HUES48 (cell line): Measurements from ENCODE around the gene ADCY6.

Experiments
- H3K27ac ChIP-seq: one replicate; pipeline ENCODE4 v1.7.0; 2013; ENCODE audit warnings: low read depth, low read length, inconsistent platforms
- H3K27me3 ChIP-seq: 2 replicates; pipeline ENCODE4 v1.6.1; 2013; ENCODE audit warnings: mild to moderate bottlenecking, low read length; ENCODE audit not compliant: control insufficient read depth, insufficient read depth
- H3K36me3 ChIP-seq: 2 replicates; pipeline ENCODE4 v1.6.1; 2013; ENCODE audit warnings: low read length; ENCODE audit not compliant: control insufficient read depth, insufficient read depth
- H3K4me1 ChIP-seq: 2 replicates; pipeline ENCODE4 v1.6.1; 2013; ENCODE audit warnings: mild to moderate bottlenecking, low read length; ENCODE audit not compliant: control insufficient read depth, insufficient read depth
- H3K4me3 ChIP-seq: 2 replicates; pipeline ENCODE4 v1.5.1; 2013; ENCODE audit warnings: mild to moderate bottlenecking, low read depth, low read length
- H3K9ac ChIP-seq: 2 replicates; pipeline ENCODE4 v1.6.1; 2013; ENCODE audit warnings: mild to moderate bottlenecking, low read depth, low read length, moderate library complexity
- H3K9me3 ChIP-seq: 2 replicates; pipeline ENCODE4 v1.6.1; 2013; ENCODE audit warnings: low read length; ENCODE audit not compliant: control insufficient read depth, insufficient read depth

The ADCY6 gene

GRCh38 chr12:48770756-48771155, 18.1 kb downstream of the ADCY6 start:
- Histone ChIP-seq H3K9me3 (no peaks in the 10 kb centered on the region), H3K4me3 (no peak overlapping the region), H3K9ac (no peak overlapping the region), H3K27me3 (no peaks in the 10 kb centered on the region), H3K36me3 (peaks cover 66% of the 10 kb centered on the region), H3K4me1 (peaks cover 14% of the 10 kb centered on the region; the same call in 1 of the 2 replicates), H3K27ac (no peak overlapping the region)

- Histone ChIP-seq H3K9me3 (no peaks in the 10 kb centered on the region), H3K9ac (no peak overlapping the region), H3K4me3 (no peak overlapping the region), H3K27ac (peak overlapping the region; percentile 69), H3K4me1 (peaks cover 14% of the 10 kb centered on the region; the same call in 1 of the 2 replicates), H3K27me3 (no peaks in the 10 kb centered on the region), H3K36me3 (peaks cover 51% of the 10 kb centered on the region)
Measured at GRCh38 chr12:48768736-48769135, 20.2 kb downstream of the ADCY6 start.

- H3K36me3 ChIP-seq: peaks cover 45% of the 10 kb centered on the region
- peak overlapping the region; percentile 69 for H3K27ac ChIP-seq
- peaks cover 14% of the 10 kb centered on the region; the same call in 1 of the 2 replicates for H3K4me1 ChIP-seq
- no peak overlapping the region for H3K4me3 ChIP-seq
- H3K27me3 ChIP-seq: no peaks in the 10 kb centered on the region
- no peaks in the 10 kb centered on the region for H3K9me3 ChIP-seq
- no peak overlapping the region for H3K9ac ChIP-seq
Measured at GRCh38 chr12:48768147-48768546, 20.7 kb downstream of the ADCY6 start.

- Histone ChIP-seq H3K36me3 (peaks cover 38% of the 10 kb centered on the region), H3K27me3 (no peaks in the 10 kb centered on the region), H3K9ac (no peak overlapping the region), H3K9me3 (no peaks in the 10 kb centered on the region), H3K4me3 (no peak overlapping the region), H3K4me1 (peaks cover 14% of the 10 kb centered on the region; the same call in 1 of the 2 replicates), H3K27ac (peak overlapping the region; percentile 7)
Measured at GRCh38 chr12:48767521-48767920, 21.4 kb downstream of the ADCY6 start.

- Histone ChIP-seq H3K27ac (no peak overlapping the region), H3K4me1 (peaks cover 14% of the 10 kb centered on the region; the same call in 1 of the 2 replicates), H3K27me3 (no peaks in the 10 kb centered on the region), H3K4me3 (no peak overlapping the region), H3K36me3 (peaks cover 34% of the 10 kb centered on the region), H3K9ac (no peak overlapping the region), H3K9me3 (no peaks in the 10 kb centered on the region)
Measured at GRCh38 chr12:48767047-48767446, 21.8 kb downstream of the ADCY6 start.

GRCh38 chr12:48765753-48766162, 23.1 kb downstream of the ADCY6 start:
- Histone ChIP-seq H3K9ac (no peak overlapping the region), H3K27me3 (no peaks in the 10 kb centered on the region), H3K9me3 (no peaks in the 10 kb centered on the region), H3K27ac (no peak overlapping the region), H3K4me1 (peaks cover 14% of the 10 kb centered on the region; the same call in 1 of the 2 replicates), H3K4me3 (no peak overlapping the region), H3K36me3 (peaks cover 21% of the 10 kb centered on the region)

- no peaks in the 10 kb centered on the region for H3K27me3 ChIP-seq
- no peak overlapping the region for H3K27ac ChIP-seq
- no peaks in the 10 kb centered on the region for H3K9me3 ChIP-seq
- H3K36me3 ChIP-seq: peaks cover 16% of the 10 kb centered on the region; the same call in 1 of the 2 replicates
- no peak overlapping the region for H3K4me3 ChIP-seq
- no peak overlapping the region for H3K9ac ChIP-seq
- peaks cover 14% of the 10 kb centered on the region; the same call in 1 of the 2 replicates for H3K4me1 ChIP-seq
Measured at GRCh38 chr12:48764521-48764920, 24.4 kb downstream of the ADCY6 start.

- Histone ChIP-seq H3K27me3 (no peaks in the 10 kb centered on the region), H3K27ac (no peak overlapping the region), H3K4me3 (no peak overlapping the region), H3K9me3 (no peaks in the 10 kb centered on the region), H3K36me3 (no peaks in the 10 kb centered on the region), H3K4me1 (no peaks in the 10 kb centered on the region), H3K9ac (no peak overlapping the region)
Measured at GRCh38 chr12:48758737-48759136, 30.2 kb downstream of the ADCY6 start.

GRCh38 chr12:48758186-48758585, 30.7 kb downstream of the ADCY6 start:
- Histone ChIP-seq H3K9me3 (no peaks in the 10 kb centered on the region), H3K4me3 (no peak overlapping the region), H3K4me1 (no peaks in the 10 kb centered on the region), H3K27ac (no peak overlapping the region), H3K36me3 (no peaks in the 10 kb centered on the region), H3K9ac (no peak overlapping the region), H3K27me3 (no peaks in the 10 kb centered on the region)

GRCh38 chr12:48750769-48751356, 38.0 kb downstream of the ADCY6 start:
- Histone ChIP-seq H3K27me3 (no peaks in the 10 kb centered on the region), H3K9me3 (no peaks in the 10 kb centered on the region), H3K9ac (no peak overlapping the region), H3K4me1 (no peaks in the 10 kb centered on the region), H3K36me3 (no peaks in the 10 kb centered on the region), H3K27ac (no peak overlapping the region), H3K4me3 (no peak overlapping the region)

- Histone ChIP-seq H3K9ac (no peak overlapping the region), H3K27ac (no peak overlapping the region), H3K27me3 (no peaks in the 10 kb centered on the region), H3K36me3 (no peaks in the 10 kb centered on the region), H3K4me1 (no peaks in the 10 kb centered on the region), H3K4me3 (no peak overlapping the region), H3K9me3 (no peaks in the 10 kb centered on the region)
Measured at GRCh38 chr12:48750215-48750614, 38.7 kb downstream of the ADCY6 start.
